Osteoblast (primary cell): ENCODE data around the gene UGT1A3. TPM values are rescaled to one million over a fixed set of nuclear protein-coding genes. Genes with fewer than 3 reads are reported as not detected.

Source experiments
- DNase-seq: peaks from one replicate; pipeline ENCODE4 v3.0.0; 2011; ENCODE audit warnings: low spot score, mixed read lengths; ENCODE audit not compliant: insufficient read length; ENCODE audit errors: missing footprints
- H2AFZ ChIP-seq: 2 replicates; pipeline ENCODE4 v1.6.0; 2011; ENCODE audit warnings: mild to moderate bottlenecking, low read length
- H3K27ac ChIP-seq: 2 replicates; pipeline ENCODE4 v1.5.1; 2011; ENCODE audit warnings: mild to moderate bottlenecking, low read depth, low read length, moderate library complexity
- H3K27me3 ChIP-seq: 2 replicates; pipeline ENCODE4 v1.6.0; 2012; ENCODE audit warnings: mild to moderate bottlenecking, control low read depth, inconsistent platforms, low read length, moderate library complexity; ENCODE audit not compliant: insufficient read depth
- H3K36me3 ChIP-seq: 2 replicates; pipeline ENCODE4 v1.5.1; 2011; ENCODE audit warnings: mild to moderate bottlenecking, low read length, control low read depth, moderate library complexity; ENCODE audit not compliant: insufficient read depth
- H3K4me1 ChIP-seq: 2 replicates; pipeline ENCODE4 v1.5.1; 2011; ENCODE audit warnings: mild to moderate bottlenecking, low read length, control low read depth, moderate library complexity; ENCODE audit not compliant: insufficient read depth
- H3K4me2 ChIP-seq: 2 replicates; pipeline ENCODE4 v1.6.0; 2011; ENCODE audit warnings: mild to moderate bottlenecking, low read length; ENCODE audit not compliant: insufficient read depth
- H3K4me3 ChIP-seq: fragments of 200-600 bp; sonication (generic); 3 replicates; pipeline ENCODE4 v1.5.1; 2012; ENCODE audit warnings: mild to moderate bottlenecking, low read length, inconsistent platforms; ENCODE audit not compliant: insufficient read depth
- H3K79me2 ChIP-seq: 2 replicates; pipeline ENCODE4 v1.6.0; 2012; ENCODE audit warnings: mild to moderate bottlenecking, low read length, control low read depth, inconsistent platforms; ENCODE audit not compliant: insufficient read depth
- H3K9me3 ChIP-seq: 2 replicates; pipeline ENCODE4 v1.5.1; 2011; ENCODE audit warnings: low read depth, low read length, control low read depth
- H4K20me1 ChIP-seq: 2 replicates; pipeline ENCODE4 v1.6.0; 2012; ENCODE audit warnings: mild to moderate bottlenecking, low read length, control low read depth; ENCODE audit not compliant: insufficient read depth
- CTCF ChIP-seq: IDR thresholded peaks from 2 replicates; pipeline ENCODE4 v1.5.1; 2011; ENCODE audit warnings: mild to moderate bottlenecking, low read depth, low read length, moderate library complexity; ENCODE audit errors: extremely low read depth
- total RNA-seq: library from RNA; depleted of rRNA; stranded (reverse); fragments of >200 nt; gene quantifications from 2 replicates; pipeline ENCODE4 v1.2.3, GENCODE V29; 2012

UGT1A3 gene
- total RNA-seq, 1 donor = not detected

- no peaks in the 10 kb centered on the region for H3K9me3 ChIP-seq
- peaks cover 8% of the 10 kb centered on the region for H3K27me3 ChIP-seq
- no peak overlapping the region for H3K4me2 ChIP-seq
- no peak overlapping the region for H2AFZ ChIP-seq
- TF ChIP-seq CTCF = no peak
- no peaks in the 10 kb centered on the region for H3K79me2 ChIP-seq
- H3K4me3 ChIP-seq = no peak overlapping the region
- no peak for DNase-seq
- H4K20me1 ChIP-seq = no peaks in the 10 kb centered on the region
- no peak overlapping the region for H3K27ac ChIP-seq
- no peaks in the 10 kb centered on the region for H3K36me3 ChIP-seq
- peaks cover 6% of the 10 kb centered on the region for H3K4me1 ChIP-seq
Measured at GRCh38 chr2:233689501-233689900, 39.3 kb upstream of the UGT1A3 start.

GRCh38 chr2:233690444-233690843 is 38.4 kb upstream of the UGT1A3 start:
- peaks cover 8% of the 10 kb centered on the region for H3K27me3 ChIP-seq
- H3K9me3 ChIP-seq = no peaks in the 10 kb centered on the region
- no peaks in the 10 kb centered on the region for H4K20me1 ChIP-seq
- H3K4me2 ChIP-seq = no peak overlapping the region
- DNase-seq = no peak
- H3K4me1 ChIP-seq = peaks cover 6% of the 10 kb centered on the region
- H3K79me2 ChIP-seq = no peaks in the 10 kb centered on the region
- H3K4me3 ChIP-seq = no peak overlapping the region
- no peak overlapping the region for H2AFZ ChIP-seq
- H3K36me3 ChIP-seq = no peaks in the 10 kb centered on the region
- TF ChIP-seq CTCF = no peak
- H3K27ac ChIP-seq = no peak overlapping the region

- H3K79me2 ChIP-seq = no peaks in the 10 kb centered on the region
- no peak overlapping the region for H3K4me2 ChIP-seq
- no peak for DNase-seq
- H4K20me1 ChIP-seq = no peaks in the 10 kb centered on the region
- H3K27ac ChIP-seq = no peak overlapping the region
- no peaks in the 10 kb centered on the region for H3K36me3 ChIP-seq
- peaks cover 6% of the 10 kb centered on the region for H3K4me1 ChIP-seq
- no peak overlapping the region for H2AFZ ChIP-seq
- no peak overlapping the region for H3K4me3 ChIP-seq
- TF ChIP-seq CTCF = no peak
- peaks cover 8% of the 10 kb centered on the region for H3K27me3 ChIP-seq
- H3K9me3 ChIP-seq = no peaks in the 10 kb centered on the region
Measured at GRCh38 chr2:233691443-233692433, 37.1 kb upstream of the UGT1A3 start.

- no peak for TF ChIP-seq CTCF
- no peaks in the 10 kb centered on the region for H3K79me2 ChIP-seq
- no peak within 1 kb of the TSS for H3K4me2 ChIP-seq
- H3K27me3 ChIP-seq = peaks cover 8% of the 10 kb centered on the region
- H4K20me1 ChIP-seq = no peaks in the 10 kb centered on the region
- DNase-seq = no peak
- H3K4me1 ChIP-seq = peaks cover 6% of the 10 kb centered on the region
- no peak within 1 kb of the TSS for H3K27ac ChIP-seq
- no peak within 1 kb of the TSS for H3K4me3 ChIP-seq
- H2AFZ ChIP-seq = no peak within 1 kb of the TSS
- H3K9me3 ChIP-seq = no peaks in the 10 kb centered on the region
- H3K36me3 ChIP-seq = no peaks in the 10 kb centered on the region
Measured at GRCh38 chr2:233692648-233693047, 36.2 kb upstream of the UGT1A3 start, which contains the start of gene UGT1A6. Gene UGT1A6 (plus strand): TSS chr2:233692890. CDS start chr2:233693005, 115 bp downstream.
